Large intestine (tissue), 12 donors: Measurements from ENCODE around the gene PTCHD4. TPM values are rescaled to one million over a fixed set of nuclear protein-coding genes. Genes with fewer than 3 reads are reported as not detected.

Experiments
- DNase-seq, 2 donors: peaks; one replicate each; pipeline versions ENCODE4 v3.0.0 to v3.0.0-alpha.2; 2013
- H3K27ac ChIP-seq: one replicate; pipeline ENCODE4 v1.5.1; 2013; ENCODE audit warnings: low read length
- H3K27me3 ChIP-seq: 2 replicates; pipeline ENCODE4 v1.6.1; 2013; ENCODE audit warnings: low read length; ENCODE audit not compliant: control insufficient read depth, insufficient read depth
- H3K36me3 ChIP-seq: 2 replicates; pipeline ENCODE4 v1.6.1; 2013; ENCODE audit warnings: low read length; ENCODE audit not compliant: control insufficient read depth, insufficient read depth
- H3K4me1 ChIP-seq: one replicate; pipeline ENCODE4 v1.6.1; 2013; ENCODE audit warnings: low read length; ENCODE audit not compliant: control insufficient read depth, insufficient read depth
- H3K4me3 ChIP-seq: one replicate; pipeline ENCODE4 v1.5.1; 2013; ENCODE audit warnings: low read length
- H3K9me3 ChIP-seq: one replicate; pipeline ENCODE4 v1.6.1; 2013; ENCODE audit warnings: mild to moderate bottlenecking, low read depth, low read length, moderate library complexity; ENCODE audit not compliant: control insufficient read depth
- WGBS: methylation state at CpG from one replicate; pipeline ENCODE4 v1.1.5; 2013; ENCODE audit warnings: low lambda C conversion rate; ENCODE audit not compliant: insufficient coverage; 5-methylcytosine and 5-hydroxymethylcytosine counted together
- long read RNA-seq, 11 donors: transcript quantifications; one replicate each; lab custom pipeline, GENCODE V29; 2026
- polyA plus RNA-seq: library from polyadenylated mRNA; unstranded; fragments of 120-200 nt; gene quantifications from one replicate; pipeline ENCODE4 v1.2.1, GENCODE V29; 2013

The PTCHD4 gene
- polyA plus RNA-seq, result 0.70 TPM
- long read RNA-seq, donor 1, result 0 reads
- long read RNA-seq, donor 2, result 0 reads
- long read RNA-seq, donor 3, result 0 reads
- long read RNA-seq, donor 4, result 0 reads
- long read RNA-seq, donor 5, result 0 reads
- long read RNA-seq, donor 6, result 0 reads
- long read RNA-seq, donor 7, result 0 reads
- long read RNA-seq, donor 8, result 0 reads
- long read RNA-seq, donor 9, result 0 reads
- long read RNA-seq, donor 10, result 0 reads
- long read RNA-seq, donor 11, result 0 reads

DNA sequence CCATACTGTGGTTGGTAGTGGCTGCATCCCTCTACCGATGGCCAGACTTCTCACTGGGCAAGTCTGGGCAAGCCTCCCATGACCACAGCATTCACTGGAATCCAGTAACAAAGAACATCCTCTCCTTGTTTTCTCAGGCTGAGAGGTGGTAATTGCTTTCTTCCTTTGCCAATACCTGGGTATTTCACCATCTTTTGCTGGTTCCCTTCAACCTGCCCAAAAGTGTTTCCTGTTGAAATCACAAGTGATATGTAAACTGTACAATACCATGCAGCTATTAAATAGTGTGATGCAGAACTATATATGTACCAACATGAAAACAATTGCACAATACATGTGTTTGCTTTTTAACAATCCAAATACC, at the start of gene PTCHD4:
Gene PTCHD4, minus strand, starts transcription at position 55 of the 364 bp plus-strand sequence. CDS start 42,240 bp downstream, outside the sequence.
- Histone ChIP-seq H3K4me3 (no peak within 1 kb of the TSS), H3K27ac (no peak within 1 kb of the TSS)
- WGBS, result no CpG with 5 or more reads among the region's 1 CpG

DNA sequence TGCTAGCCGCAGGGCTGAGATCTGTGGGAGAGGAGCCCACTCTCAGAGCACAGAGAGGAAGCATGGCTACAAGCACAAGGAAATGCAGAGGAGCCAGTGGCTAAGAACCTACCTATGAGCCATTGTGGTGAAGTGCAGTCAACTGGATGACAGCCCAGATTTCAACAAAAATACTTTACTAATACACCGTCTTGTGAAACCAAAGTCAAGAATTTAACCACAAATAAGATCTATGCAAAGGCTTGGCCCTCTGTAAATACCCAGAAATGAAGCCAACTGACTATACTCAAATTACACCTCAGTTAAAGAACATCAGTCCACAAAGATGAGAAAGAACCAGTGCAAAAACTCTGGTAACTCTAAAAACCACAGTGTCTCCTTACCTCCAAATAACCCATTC, 40.1 kb upstream of the PTCHD4 start:
- H3K4me1 ChIP-seq, result no peaks in the 10 kb centered on the region
- no peak for DNase-seq
- no peaks in the 10 kb centered on the region for H3K36me3 ChIP-seq
- H3K27me3 ChIP-seq, result no peaks in the 10 kb centered on the region
- WGBS, result no CpG with 5 or more reads among the region's 2 CpGs
- no peak overlapping the region for H3K4me3 ChIP-seq
- no peak overlapping the region for H3K27ac ChIP-seq
- peaks cover 3% of the 10 kb centered on the region for H3K9me3 ChIP-seq

More for the DNA sequence above, at the start of gene PTCHD4:
- Histone ChIP-seq H3K27me3 (no peaks in the 10 kb centered on the region), H3K4me1 (no peaks in the 10 kb centered on the region), H3K36me3 (no peaks in the 10 kb centered on the region), H3K9me3 (no peaks in the 10 kb centered on the region)
- no peak for DNase-seq

DNA sequence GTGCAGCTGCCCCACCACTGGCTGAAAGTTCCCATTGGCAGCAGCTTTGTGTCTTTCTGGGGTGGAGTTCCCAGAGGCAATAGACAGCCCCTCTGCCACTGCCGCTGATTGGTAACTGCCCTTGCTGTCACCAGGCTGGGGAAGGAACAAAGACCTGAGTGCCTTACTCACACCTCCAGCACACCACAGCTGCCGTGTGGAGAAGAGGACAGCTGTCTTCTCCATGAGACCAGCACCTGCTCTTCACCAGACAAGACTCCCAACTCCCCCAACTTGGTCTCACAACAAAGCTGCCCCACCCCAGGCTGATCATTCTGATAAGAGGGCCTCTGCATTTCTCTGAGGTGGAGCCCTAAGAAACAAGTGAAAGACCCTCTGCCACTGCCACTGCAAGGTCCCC, 39.7 kb upstream of the PTCHD4 start:
- H3K27ac ChIP-seq, result no peak overlapping the region
- WGBS, result no CpG with 5 or more reads among the region's 2 CpGs
- peaks cover 3% of the 10 kb centered on the region for H3K9me3 ChIP-seq
- H3K36me3 ChIP-seq, result no peaks in the 10 kb centered on the region
- H3K4me1 ChIP-seq, result no peaks in the 10 kb centered on the region
- no peaks in the 10 kb centered on the region for H3K27me3 ChIP-seq
- no peak overlapping the region for H3K4me3 ChIP-seq
- DNase-seq, result no peak

DNA sequence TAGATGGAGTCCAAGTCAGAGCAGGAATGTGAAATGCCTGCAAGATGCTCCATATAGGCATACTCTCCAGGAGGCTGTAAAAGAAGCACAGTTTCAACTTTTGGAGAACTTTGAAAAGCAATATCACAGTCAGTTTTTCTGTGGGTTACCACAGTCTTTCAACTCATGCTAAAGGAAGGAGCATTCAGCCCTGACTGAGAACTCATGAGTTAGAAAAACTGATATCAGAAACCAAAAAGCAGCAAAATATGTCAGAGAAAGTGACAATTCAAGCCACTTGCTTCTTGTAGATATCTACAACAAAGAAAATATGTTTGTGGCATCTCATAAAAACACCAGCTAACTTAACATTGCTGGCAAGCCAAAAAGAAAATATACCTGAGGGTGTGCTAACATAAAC, 36.1 kb upstream of the PTCHD4 start:
- Histone ChIP-seq H3K27ac (no peak overlapping the region), H3K4me3 (no peak overlapping the region), H3K4me1 (no peaks in the 10 kb centered on the region), H3K9me3 (peaks cover 3% of the 10 kb centered on the region), H3K36me3 (no peaks in the 10 kb centered on the region), H3K27me3 (no peaks in the 10 kb centered on the region)
- no peak for DNase-seq

DNA sequence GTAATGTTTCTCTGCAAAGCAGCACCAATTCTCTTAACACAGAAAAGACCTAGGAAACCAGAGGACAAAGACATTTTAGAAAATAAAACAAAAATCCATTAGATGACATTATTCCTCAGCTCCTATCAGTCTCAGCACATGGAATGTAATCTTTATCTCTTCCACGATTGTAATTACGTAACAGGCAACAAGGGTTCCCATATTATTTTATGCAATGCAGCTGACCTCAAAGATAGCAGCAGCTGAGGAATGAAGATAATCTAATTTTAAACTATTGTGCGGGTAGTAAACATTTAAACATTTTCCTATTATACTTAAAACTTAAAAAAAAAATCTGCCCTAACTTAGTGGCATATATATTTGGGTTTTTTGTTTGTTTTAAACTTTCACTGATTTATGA, 33.0 kb upstream of the PTCHD4 start:
- no peak overlapping the region for H3K27ac ChIP-seq
- no peaks in the 10 kb centered on the region for H3K36me3 ChIP-seq
- H3K9me3 ChIP-seq, result no peaks in the 10 kb centered on the region
- DNase-seq, result no peak
- no CpG with 5 or more reads among the region's 3 CpGs for WGBS
- no peak overlapping the region for H3K4me3 ChIP-seq
- H3K4me1 ChIP-seq, result no peaks in the 10 kb centered on the region
- H3K27me3 ChIP-seq, result no peaks in the 10 kb centered on the region

DNA sequence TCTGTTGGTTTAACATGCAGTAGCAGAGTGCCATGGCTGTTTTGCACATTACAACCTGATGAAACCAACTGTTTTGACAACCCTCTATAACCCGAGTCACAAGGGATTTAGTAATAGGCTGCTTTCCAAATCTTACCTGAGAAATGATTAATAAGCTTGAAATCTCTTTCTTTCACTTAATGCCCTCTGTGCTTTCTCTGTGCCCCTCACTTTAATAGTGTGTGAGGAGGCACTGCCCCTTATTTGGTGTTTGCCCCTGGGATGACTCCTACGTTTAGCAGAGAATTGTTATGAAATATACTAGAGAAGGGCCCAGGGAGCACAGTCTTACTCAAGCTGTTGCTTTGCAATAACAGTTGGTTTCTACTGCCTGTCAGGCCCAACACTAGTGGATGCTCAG, 31.0 kb upstream of the PTCHD4 start:
- Histone ChIP-seq H3K9me3 (no peaks in the 10 kb centered on the region), H3K36me3 (no peaks in the 10 kb centered on the region), H3K4me3 (no peak overlapping the region), H3K27ac (no peak overlapping the region), H3K4me1 (no peaks in the 10 kb centered on the region), H3K27me3 (no peaks in the 10 kb centered on the region)
- no peak for DNase-seq
- no CpG with 5 or more reads among the region's 2 CpGs for WGBS

DNA sequence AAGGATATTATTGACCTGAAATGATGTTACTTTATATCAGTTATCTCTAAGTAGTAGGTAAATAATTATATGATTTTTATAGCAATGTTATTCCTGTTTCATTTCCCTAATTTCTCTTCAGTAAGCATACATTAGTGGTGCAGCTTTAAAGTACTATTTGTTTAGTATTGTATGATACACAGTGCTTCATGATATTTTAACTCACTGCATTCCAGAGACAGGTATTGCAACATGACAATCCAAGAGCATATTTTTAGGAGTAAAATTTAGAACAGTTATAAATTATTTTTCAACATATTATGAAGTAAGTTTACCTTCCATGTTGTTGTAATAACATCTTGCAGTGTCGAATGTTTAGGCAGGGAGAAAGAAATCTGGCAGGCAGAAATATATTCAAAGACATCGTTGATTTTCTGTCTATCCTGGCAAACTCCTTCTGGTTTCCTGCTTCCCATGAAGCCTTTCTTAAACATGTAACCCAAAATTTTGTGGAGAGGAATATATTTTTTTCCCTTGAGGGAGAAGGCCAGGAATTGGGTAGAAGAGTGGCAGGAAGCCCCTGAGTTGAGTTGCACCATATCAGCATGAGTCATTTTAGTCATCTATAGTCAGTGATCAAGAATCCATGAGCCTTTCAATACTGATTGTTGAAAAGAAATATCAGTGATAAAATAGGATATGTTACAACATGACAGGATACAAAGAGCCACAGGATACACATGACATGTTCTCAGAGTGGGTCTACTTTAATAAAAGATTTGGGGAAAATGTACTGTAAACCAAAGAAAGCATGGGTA, 29.0 kb upstream of the PTCHD4 start:
- WGBS, result 90% methylated on average over 2 of the region's 2 CpGs

DNA sequence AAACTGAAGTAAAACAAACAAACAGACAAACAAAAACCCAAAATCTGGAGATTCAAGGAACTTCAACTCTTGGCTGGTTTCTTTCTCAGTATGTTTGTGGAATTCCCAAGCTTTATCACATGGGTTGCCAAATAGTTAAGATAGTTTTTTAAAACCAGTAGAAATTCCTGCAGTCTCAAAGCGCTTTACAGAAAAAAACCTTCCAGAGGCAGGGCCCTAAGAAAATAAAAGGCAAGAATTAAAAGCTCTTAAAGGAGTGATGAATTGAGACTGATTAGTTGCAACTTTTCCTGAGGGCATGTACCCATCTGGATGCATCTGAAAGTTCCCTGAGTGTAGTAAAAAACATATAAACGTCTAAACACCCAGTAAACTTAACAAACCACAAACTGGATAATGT, 25.9 kb upstream of the PTCHD4 start:
- 40% methylated on average over 1 of the region's 2 CpGs for WGBS
- no peak for DNase-seq
- no peak overlapping the region for H3K27ac ChIP-seq
- H3K4me1 ChIP-seq, result no peaks in the 10 kb centered on the region
- no peaks in the 10 kb centered on the region for H3K36me3 ChIP-seq
- no peaks in the 10 kb centered on the region for H3K9me3 ChIP-seq
- no peak overlapping the region for H3K4me3 ChIP-seq
- no peaks in the 10 kb centered on the region for H3K27me3 ChIP-seq

More for the DNA sequence above, 29.0 kb upstream of the PTCHD4 start:
- H3K27ac ChIP-seq, result no peak overlapping the region
- no peaks in the 10 kb centered on the region for H3K9me3 ChIP-seq
- no peaks in the 10 kb centered on the region for H3K4me1 ChIP-seq
- no peak for DNase-seq
- H3K27me3 ChIP-seq, result no peaks in the 10 kb centered on the region
- no peak overlapping the region for H3K4me3 ChIP-seq
- H3K36me3 ChIP-seq, result no peaks in the 10 kb centered on the region

DNA sequence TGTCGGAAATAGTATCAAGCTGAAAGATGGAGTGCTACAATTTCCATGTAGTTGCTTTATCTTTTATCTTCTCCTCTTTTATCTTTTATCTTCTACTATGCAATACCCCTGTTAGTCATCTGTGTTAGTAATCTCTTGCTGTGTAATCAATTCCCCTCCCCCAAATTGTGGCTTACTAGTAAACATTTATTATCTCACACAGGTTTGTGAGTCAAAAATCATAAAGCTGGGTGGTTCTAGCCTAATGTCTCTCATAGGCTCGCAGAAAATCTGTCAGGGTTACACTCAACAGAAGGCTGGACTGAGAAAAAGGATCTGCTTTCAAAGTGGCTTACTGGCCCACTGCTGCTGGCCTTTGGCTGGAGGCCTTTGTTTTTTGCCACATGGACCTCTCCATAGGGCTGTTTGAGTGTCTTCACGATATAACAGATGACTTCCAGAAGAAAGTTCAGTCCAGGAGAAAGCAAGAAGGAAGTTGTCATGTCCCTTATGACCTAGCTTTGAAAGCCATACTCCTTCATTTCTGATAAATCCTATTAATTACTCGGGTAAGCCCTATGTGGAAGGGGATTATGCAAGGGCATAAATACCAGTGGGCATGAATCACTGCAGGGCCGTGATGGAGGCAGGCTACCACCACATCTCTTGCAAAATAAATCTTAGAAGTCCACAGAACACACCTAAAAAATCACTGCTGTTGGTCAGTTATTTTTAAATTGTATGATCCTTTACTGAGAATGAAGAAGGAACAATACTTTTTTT, 24.5 kb upstream of the PTCHD4 start:
- 94% methylated on average over 2 of the region's 5 CpGs for WGBS
- no peaks in the 10 kb centered on the region for H3K36me3 ChIP-seq
- H3K27me3 ChIP-seq, result no peaks in the 10 kb centered on the region
- H3K4me1 ChIP-seq, result no peaks in the 10 kb centered on the region
- DNase-seq, result no peak
- no peak overlapping the region for H3K27ac ChIP-seq
- no peaks in the 10 kb centered on the region for H3K9me3 ChIP-seq
- no peak overlapping the region for H3K4me3 ChIP-seq

DNA sequence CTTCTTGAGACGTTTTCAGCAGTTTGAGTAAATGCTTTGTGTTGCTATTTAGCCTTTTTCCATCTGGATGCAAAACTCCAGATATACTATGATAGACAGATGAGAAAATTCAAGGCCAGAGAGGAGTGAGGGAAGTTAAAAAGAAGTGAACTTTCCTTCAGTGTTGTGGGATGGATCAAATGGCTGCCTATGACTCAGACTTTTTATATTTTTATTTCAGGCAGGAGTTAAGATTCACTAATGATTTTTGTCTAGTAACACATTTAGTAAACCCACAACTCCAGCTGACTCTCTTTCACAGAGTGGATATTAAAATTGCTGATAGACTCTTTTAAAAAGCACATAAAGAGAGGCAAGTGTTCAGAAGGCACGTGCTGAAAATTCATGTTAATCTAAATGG, 23.2 kb upstream of the PTCHD4 start:
- Histone ChIP-seq H3K27me3 (no peaks in the 10 kb centered on the region), H3K36me3 (no peaks in the 10 kb centered on the region), H3K4me1 (no peaks in the 10 kb centered on the region), H3K27ac (no peak overlapping the region), H3K9me3 (no peaks in the 10 kb centered on the region), H3K4me3 (no peak overlapping the region)
- no peak for DNase-seq
- WGBS, result 56% methylated on average over 2 of the region's 2 CpGs
